Breast epithelium (tissue), 3 donors: ENCODE data around the gene FBXO47.

Experiments
- POLR2A ChIP-seq: fragments of 450-650 bp; IDR thresholded peaks from one replicate; pipeline ENCODE4 v1.6.1; 2016; ENCODE audit warnings: antibody characterized with exemption, mild to moderate bottlenecking, moderate library complexity
- TF ChIP-seq, protein P1 (sequence below), 3 donors: fragments of 450-650 bp; IDR thresholded peaks; one replicate each; pipeline ENCODE4 v1.5.1; 2016 to 2017; ENCODE audit warnings: antibody characterized with exemption in 3 of 3, mild to moderate bottlenecking in 3 of 3, moderate library complexity in 3 of 3

DNA sequence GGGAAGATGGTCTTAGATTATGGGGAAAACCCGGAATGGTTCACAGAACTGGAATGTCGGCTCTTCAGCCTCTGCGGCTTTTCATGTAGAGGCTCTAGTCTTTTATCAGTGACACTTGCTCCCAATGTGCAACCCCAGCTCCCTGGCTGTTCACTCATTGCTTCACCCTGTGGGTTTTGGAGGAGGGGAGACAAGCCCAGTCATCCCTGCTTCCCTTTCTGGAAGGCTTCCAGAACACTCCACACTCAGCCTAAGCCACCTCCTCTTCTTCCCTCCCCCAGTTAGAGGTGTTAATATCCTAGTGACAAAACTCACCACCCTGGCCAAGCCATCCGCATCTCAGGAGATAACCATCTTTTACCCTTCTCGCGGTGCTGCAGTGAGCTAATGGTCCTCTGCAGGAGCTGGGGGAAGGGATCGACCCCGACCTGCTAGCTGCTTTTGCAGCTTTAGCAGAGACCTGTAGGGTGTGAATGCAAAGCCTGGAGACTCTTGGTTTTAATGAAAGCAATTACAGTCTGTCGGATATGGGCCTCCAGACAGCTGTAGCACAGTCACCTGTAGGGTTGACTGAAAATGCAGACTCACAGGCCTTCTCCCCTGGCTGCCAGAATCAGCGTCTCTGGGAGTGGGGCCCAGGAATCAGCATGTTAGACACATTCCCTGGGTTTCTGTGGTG is 66.1 kb downstream of the FBXO47 start:
- TF ChIP-seq, protein P1, sequence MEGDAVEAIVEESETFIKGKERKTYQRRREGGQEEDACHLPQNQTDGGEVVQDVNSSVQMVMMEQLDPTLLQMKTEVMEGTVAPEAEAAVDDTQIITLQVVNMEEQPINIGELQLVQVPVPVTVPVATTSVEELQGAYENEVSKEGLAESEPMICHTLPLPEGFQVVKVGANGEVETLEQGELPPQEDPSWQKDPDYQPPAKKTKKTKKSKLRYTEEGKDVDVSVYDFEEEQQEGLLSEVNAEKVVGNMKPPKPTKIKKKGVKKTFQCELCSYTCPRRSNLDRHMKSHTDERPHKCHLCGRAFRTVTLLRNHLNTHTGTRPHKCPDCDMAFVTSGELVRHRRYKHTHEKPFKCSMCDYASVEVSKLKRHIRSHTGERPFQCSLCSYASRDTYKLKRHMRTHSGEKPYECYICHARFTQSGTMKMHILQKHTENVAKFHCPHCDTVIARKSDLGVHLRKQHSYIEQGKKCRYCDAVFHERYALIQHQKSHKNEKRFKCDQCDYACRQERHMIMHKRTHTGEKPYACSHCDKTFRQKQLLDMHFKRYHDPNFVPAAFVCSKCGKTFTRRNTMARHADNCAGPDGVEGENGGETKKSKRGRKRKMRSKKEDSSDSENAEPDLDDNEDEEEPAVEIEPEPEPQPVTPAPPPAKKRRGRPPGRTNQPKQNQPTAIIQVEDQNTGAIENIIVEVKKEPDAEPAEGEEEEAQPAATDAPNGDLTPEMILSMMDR (IDR thresholded peaks at IDR 0.05): no peak
- TF ChIP-seq POLR2A: no peak
